HG03342 (cell line): ENCODE measurements around the gene FOXP1.

Experiments
- ATAC-seq: cut with Tn5 transposase; IDR thresholded peaks from one replicate; pipeline ENCODE4 v1.9.1; 2021; ENCODE audit warnings: mild to moderate bottlenecking, moderate library complexity; ENCODE audit not compliant: unreplicated experiment

The FOXP1 gene

DNA sequence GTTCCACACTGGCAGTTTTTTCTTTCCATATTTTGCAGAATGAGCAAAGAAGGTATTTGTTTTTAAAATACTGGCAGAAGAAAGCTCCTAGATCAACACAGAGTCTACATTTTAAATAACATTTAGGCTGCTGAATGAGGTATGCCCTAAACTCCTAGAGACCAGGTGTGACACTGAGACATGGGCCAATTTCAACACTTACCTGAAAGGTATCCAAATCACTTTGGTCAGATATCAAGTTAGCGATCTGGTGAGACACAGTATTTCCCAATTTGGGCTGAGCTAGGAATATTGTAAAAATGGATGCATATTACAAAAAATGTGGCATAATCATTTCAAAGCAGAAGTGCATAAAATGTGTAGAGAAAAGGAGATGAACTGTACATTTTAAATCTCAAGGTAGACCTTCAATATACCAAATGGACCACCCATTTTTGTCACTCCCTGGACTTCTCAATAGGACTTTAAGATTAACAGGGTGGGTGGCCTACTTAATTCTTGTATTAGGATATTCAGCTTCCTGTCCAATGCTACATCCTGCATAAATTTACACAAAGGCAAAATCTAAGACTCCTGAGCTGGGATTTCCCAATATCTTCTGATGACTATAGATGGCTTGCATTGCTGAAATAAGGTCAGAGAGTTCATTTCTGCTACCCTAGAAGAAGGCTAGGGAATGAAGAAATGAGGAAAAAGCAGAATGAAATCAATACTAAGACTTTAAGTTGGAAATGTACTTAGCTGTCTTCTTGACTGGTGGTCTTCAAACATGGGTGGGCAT is 487.8 kb downstream of the FOXP1 start:
- no peak for ATAC-seq

DNA sequence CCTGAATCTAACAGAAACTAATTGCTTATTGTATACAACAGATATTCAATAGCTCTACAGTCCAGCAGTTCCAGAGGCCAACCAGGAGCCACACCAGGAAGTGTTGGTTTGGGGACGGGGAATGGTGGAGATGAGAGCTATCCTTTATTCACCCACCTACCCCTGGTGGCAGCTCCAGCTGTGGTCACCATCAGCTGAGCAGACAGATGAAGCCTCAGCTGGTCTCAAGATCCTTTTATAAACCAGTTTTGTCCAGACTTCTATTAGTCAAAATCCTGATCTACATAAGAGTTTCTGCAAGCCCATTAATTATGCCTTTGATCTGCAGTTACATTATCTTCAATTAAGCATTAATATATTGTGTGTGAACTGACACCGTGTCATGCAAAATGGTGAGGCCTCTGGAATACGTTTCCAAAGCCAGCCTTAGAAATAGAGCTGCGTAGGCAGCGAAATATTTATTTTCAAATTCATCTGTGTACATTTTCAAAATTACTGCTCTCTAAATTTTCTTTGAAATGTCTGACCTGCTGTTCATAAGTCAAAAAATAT is 488.8 kb downstream of the FOXP1 start:
- ATAC-seq: no peak

DNA sequence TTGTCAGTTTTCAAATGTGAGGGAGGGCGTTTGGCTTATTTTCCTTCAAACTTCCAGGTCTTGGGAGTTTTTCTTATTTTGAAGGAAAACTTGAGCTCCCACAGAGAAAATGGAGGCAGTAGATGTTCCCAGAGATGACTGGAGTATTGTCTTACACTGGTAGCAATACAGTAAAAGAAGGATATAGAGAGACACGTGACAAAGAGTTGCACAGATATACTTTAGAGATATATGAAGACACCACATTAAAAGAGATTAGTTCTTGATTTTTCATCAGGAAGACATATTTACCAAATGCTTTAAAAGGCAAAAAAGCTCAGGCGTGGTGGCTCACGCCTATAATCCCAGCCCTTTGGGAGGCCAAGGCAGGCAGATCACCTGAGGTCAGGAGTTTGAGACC is 490.9 kb downstream of the FOXP1 start:
- ATAC-seq: no peak

DNA sequence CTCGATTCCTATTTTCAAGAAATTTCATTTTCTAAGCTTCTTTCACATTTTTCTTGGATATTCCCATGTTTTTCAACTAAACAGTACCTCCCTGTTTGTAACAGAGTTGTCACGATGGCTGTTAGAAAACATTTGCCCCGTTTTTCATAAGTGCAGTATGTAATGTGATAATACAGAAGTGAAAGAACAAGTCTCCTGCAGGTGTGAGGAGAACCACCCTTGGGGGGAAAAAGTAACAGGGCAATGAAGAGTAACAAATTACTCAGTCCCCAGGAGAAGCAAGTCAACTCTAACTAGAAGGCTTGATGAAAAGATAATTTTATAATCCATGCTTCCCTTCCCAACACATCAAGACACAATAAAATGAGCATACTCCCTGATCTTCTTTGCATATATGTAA is 493.3 kb downstream of the FOXP1 start:
- ATAC-seq: no peak

GRCh38 chr3:71089271-71089847 is 494.2 kb downstream of the FOXP1 start:
- ATAC-seq: no peak

- ATAC-seq: no peak
Observed at GRCh38 chr3:71088742-71089141, 494.8 kb downstream of the FOXP1 start.

GRCh38 chr3:71088019-71088708 is 495.4 kb downstream of the FOXP1 start:
- no peak for ATAC-seq

- ATAC-seq: peak; percentile 92
Observed at GRCh38 chr3:71087143-71088018, 496.1 kb downstream of the FOXP1 start.

DNA sequence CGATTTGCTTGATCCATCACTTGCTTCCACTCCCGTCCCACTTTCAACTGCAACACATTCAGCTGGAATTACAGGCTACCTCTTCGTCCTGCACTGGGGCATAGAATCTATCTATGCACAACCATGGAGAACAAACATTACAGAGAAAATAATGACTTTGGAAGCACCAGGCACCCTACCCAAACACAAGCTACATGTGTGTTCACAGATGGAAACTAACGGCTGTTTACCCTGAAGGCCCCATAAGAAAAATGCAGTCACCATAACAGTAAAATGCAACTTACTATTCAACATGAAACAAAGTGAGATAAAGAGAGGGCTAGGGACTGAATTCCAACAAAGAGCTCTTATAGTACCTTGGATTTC is 496.8 kb downstream of the FOXP1 start:
- no peak for ATAC-seq

DNA sequence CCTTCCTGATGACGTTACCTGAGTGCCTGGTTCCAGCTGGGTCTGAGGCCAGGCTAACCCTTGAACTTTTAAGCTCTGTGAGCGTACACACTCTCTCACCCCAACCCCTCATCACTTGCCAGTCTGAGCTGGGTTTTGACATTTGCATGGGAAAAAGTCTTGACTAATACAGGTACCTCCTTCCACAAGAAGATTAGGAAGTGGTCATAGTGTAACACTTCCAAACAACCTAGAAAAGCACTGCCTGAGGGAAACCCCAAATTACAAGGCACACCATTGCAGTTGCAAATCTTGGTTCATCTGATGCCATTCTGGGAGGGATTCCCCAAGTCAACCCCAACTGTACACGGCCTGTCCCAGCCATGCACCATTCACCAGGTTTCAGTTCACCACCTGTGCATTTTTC is 499.8 kb downstream of the FOXP1 start:
- ATAC-seq: no peak

DNA sequence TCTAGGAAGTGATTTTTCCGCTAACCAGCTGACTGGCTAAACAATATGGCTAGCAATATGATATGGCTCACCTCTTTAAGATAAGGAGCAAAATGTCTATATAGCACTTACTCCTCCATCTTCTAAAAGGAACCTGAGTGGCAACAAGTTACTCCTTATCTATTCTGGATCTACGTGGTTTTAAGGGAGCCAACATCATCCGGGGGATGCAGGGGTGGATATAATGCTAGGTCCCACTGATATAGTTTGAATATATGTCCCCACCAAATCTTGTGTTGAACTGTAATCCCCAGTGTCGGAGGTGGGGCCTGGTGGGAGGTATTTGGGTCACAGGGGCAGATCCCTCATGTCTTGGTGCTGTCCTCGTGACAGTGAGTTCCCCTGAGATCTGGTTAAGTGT is 500.7 kb downstream of the FOXP1 start:
- ATAC-seq: no peak

- ATAC-seq: no peak
Observed at GRCh38 chr3:71080517-71081083, 502.9 kb downstream of the FOXP1 start.

DNA sequence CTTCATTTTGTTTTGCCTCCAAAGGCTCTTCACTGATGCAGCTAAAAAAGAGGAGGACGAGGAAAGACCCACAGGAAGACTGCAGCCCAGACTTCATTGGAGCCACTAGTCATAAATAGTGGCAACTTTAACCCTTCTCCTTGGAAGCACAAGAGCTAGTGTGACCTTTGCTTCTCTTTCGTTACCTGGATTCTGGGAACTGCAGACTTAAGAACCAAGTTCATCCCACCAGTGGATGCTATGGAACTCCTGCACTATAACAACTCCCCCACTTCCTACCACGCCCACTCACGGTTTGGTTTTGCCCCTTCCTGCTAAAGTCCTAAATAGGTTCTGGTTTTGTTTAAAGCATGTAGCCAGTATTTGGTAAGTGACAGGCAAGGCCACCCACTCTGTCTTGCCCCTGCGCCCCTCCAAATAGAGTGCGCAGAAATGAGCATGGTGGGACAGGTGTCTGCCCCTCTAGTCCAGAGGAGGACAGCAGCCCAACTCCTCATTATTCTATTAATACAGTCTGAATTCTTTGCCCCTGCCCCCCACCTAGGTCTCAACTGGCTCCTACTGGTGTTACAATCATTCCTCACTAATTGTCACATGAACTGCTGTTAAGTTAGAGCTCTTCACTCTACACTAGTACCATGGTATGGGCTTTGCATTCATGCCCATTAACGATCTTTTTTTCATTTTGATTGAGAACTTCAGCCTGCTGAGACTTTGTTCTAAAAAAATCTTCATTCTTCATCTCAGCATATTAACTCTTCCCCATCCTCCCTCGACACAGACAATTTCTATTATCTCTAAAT is 504.6 kb downstream of the FOXP1 start:
- no peak for ATAC-seq

DNA sequence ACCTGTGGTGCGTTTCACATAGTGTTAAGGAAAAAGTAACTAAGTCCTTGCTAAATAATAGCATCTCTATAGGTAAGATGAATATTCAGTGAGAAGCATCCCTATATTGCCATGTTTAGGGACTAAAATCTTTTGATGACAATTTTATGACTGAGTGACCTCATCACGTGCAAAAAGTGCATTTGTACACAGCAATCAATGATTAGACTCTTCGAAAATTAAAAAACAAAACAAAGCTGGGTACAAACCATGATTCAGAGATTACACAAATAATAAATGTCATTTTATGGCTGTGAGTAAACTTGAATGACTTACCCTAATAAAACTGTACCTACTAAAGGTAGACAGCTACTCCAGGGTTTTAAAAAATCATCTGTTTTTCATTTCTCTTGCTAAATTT is 505.3 kb downstream of the FOXP1 start:
- ATAC-seq: no peak

DNA sequence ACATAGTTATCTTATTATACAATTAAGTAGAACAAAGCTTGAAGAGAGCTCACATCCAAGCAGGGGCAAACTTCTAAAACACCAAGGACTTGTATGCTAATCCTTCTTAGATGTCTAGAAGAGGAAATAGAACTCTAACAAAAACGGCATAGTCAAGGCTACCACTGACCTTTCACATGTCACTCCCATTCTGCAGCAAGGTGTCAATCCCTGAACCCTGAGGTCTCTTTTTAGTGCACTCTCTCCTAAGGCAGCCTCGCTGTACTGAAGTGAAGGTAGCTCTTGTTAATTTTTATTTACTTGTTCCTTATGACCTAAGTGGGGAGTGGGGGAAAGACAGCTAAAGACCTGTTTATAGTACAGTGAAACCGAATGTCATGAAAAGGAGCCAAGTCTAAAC is 506.5 kb downstream of the FOXP1 start:
- no peak for ATAC-seq

DNA sequence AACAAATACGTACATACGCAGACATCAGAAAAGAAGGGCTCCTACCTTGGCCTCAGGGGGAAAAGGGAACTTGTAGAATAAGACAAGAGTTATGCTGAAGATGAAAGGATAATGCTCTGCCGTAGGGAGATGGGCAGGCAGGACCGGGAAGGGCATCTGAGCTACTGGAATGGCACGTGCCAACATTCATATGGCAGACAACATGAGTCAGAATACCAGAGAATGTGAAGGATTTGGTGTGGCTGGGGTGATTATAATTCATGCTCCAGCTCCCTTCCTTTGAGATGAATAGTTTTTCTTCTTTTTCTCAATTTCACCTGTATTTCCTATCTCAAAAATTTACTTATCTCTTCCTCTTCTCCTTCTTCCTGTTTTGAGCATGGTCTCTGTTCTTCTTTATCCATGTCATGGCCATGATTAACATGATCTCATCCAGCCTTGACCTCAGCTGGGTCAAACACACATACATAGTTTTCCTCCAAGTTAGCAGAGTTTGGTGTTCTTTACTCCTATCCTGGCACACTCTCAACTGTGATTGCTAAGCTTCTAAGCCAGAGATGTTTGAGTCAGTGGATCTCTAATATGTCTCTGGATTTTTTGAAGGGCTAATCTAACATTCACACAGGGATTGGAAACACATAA is 507.0 kb downstream of the FOXP1 start:
- ATAC-seq: no peak

- no peak for ATAC-seq
Observed at GRCh38 chr3:71075494-71075893, 508.0 kb downstream of the FOXP1 start.

DNA sequence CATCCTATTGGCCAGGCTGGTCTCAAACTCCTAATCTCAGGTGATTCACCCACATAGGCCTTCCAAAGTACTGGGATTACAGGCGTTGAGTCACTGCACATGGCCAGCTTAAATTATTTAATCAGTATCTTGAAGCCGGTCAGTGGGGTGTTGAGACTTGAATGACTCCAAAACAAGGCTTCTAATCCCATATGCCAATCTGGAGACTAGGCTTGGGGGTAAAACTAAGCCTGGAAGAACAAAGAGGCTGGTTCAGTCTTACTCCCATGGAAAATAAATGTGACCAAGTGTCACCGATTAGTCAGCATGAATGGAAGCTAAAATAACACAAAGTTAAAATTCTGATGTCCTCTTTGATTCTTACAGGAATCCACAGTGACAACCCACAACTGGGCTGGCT is 509.1 kb downstream of the FOXP1 start:
- no peak for ATAC-seq

GRCh38 chr3:71072986-71073385 is 510.5 kb downstream of the FOXP1 start:
- no peak for ATAC-seq
